T-helper 1 cell treated with Interleukin-12 subunit alpha and Interleukin-12 subunit beta and Interleukin-4 antibody, amounts not matched to agents 30 μg/mL and 1 μg/mL, for 36 hours (primary cell): Measurements from ENCODE around the gene MYCN.

Experiments used
- H3K27ac Mint-ChIP-seq: one replicate; pipeline ENCODE4 v1.8.0; 2021; ENCODE audit warnings: mild to moderate bottlenecking, mixed read lengths
- H3K27me3 Mint-ChIP-seq: one replicate; pipeline ENCODE4 v1.8.0; 2021; ENCODE audit warnings: low read depth, mixed read lengths
- H3K36me3 Mint-ChIP-seq: one replicate; pipeline ENCODE4 v1.8.0; 2021; ENCODE audit warnings: low read depth, mixed read lengths
- H3K4me1 Mint-ChIP-seq: one replicate; pipeline ENCODE4 v1.8.0; 2021; ENCODE audit warnings: low read depth, mixed read lengths
- H3K4me3 Mint-ChIP-seq: one replicate; pipeline ENCODE4 v1.8.0; 2021; ENCODE audit warnings: mild to moderate bottlenecking, moderate library complexity, mixed read lengths
- H3K9me3 Mint-ChIP-seq: one replicate; pipeline ENCODE4 v1.8.0; 2021; ENCODE audit warnings: mixed read lengths

MYCN gene

GRCh38 chr2:15963977-15964670 is 23.8 kb downstream of the MYCN start:
- no peaks in the 10 kb centered on the region for H3K36me3 Mint-ChIP-seq
- H3K27me3 Mint-ChIP-seq, result no peaks in the 10 kb centered on the region
- peaks cover 6% of the 10 kb centered on the region for H3K9me3 Mint-ChIP-seq
- peaks cover 14% of the 10 kb centered on the region for H3K4me1 Mint-ChIP-seq
- H3K27ac Mint-ChIP-seq, result no peak overlapping the region
- H3K4me3 Mint-ChIP-seq, result no peak overlapping the region

- H3K9me3 Mint-ChIP-seq, result peaks cover 6% of the 10 kb centered on the region
- H3K4me3 Mint-ChIP-seq, result no peak overlapping the region
- no peaks in the 10 kb centered on the region for H3K27me3 Mint-ChIP-seq
- peaks cover 14% of the 10 kb centered on the region for H3K4me1 Mint-ChIP-seq
- H3K36me3 Mint-ChIP-seq, result no peaks in the 10 kb centered on the region
- H3K27ac Mint-ChIP-seq, result no peak overlapping the region
Measured at GRCh38 chr2:15964936-15965563, 24.7 kb downstream of the MYCN start.

GRCh38 chr2:15965564-15966019 is 25.2 kb downstream of the MYCN start:
- Mint-ChIP-seq H3K4me3 (no peak overlapping the region), H3K36me3 (no peaks in the 10 kb centered on the region), H3K27me3 (peaks cover 3% of the 10 kb centered on the region), H3K27ac (no peak overlapping the region), H3K4me1 (peaks cover 14% of the 10 kb centered on the region), H3K9me3 (peaks cover 6% of the 10 kb centered on the region)

DNA sequence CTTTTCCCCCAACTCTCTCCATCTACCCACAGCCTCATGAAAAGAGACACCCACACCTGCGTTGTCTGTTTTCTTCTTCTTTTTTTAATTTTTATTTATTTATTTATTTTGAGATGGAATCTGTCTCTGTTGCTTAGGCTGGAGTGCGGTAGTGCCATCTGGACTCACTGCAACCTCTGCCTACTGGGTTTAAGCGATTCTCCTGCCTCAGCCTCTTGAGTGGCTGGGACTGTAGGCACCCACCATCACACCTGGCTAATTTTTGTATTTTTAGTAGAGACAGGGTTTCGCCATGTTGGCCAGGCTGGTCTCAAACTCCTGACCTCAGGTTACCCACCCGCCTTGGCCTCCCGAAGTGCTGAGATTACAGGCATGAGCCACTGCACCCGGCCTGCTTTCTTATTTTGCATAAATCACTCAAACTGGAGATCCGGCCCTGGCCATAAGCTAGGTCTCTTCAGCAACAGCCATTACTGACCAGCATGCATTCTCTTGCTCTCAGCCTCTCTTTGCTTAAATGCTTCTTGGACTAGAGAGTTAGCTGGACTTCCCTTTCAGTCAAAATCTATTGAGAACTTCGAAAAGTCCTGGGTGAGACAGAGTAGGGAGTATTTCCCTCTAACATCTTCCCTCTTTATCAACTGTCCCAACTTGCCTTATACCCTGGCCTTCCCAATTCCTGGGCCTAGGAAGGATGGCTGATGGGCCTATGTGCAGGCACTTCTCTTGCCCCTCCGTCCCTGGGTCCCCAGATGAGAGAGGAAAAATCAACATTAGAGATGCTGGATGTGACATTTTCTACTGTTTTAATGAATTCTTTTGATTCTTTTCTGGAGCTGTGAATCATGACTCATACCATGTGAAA is 27.3 kb downstream of the MYCN start:
- peaks cover 14% of the 10 kb centered on the region for H3K4me1 Mint-ChIP-seq
- H3K9me3 Mint-ChIP-seq, result no peaks in the 10 kb centered on the region
- H3K4me3 Mint-ChIP-seq, result no peak overlapping the region
- no peaks in the 10 kb centered on the region for H3K36me3 Mint-ChIP-seq
- H3K27me3 Mint-ChIP-seq, result peaks cover 6% of the 10 kb centered on the region
- no peak overlapping the region for H3K27ac Mint-ChIP-seq

GRCh38 chr2:15968280-15969178 is 28.2 kb downstream of the MYCN start:
- Mint-ChIP-seq H3K36me3 (no peaks in the 10 kb centered on the region), H3K4me1 (peaks cover 14% of the 10 kb centered on the region), H3K4me3 (no peak overlapping the region), H3K9me3 (no peaks in the 10 kb centered on the region), H3K27ac (no peak overlapping the region), H3K27me3 (peaks cover 6% of the 10 kb centered on the region)

DNA sequence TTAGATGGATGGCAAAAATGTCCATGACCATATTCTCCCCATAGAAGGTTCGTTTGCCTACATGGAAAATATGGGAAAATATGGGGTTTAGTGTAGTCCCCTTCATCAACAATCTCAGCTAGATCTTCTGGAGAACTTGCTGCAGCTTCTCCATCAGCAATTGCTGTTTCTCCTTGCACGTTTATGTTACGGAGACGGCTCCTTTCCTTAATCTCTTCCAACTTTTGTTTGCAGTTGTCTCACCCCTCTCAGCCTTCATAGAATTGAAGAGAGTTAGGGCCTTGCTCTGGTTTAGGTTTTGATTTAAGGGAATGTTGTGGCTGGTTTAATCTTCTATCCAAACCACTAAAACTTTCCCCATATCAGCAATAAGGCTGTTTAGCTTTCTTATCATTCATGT is 28.9 kb downstream of the MYCN start:
- Mint-ChIP-seq H3K4me1 (peaks cover 14% of the 10 kb centered on the region), H3K9me3 (no peaks in the 10 kb centered on the region), H3K4me3 (no peak overlapping the region), H3K36me3 (no peaks in the 10 kb centered on the region), H3K27ac (no peak overlapping the region), H3K27me3 (peaks cover 6% of the 10 kb centered on the region)

DNA sequence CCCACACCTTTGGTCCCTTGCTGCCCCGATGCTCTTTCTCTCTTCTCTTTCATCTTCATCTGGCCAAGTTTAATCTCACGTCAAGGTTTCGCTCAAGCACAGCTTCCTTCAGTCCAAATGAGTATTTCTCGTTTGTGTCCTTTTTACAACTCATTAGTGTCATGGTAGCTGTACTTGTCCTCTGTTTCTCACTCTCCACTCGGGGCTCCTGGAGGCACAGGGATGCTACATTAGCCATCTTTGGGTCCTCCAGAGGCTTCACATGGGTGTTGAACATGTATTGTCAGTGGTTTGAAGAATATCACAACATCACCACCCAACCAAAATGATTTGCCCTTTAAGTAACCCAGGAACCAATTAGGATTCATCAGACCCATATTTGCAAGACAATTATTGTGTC is 30.4 kb downstream of the MYCN start:
- H3K4me3 Mint-ChIP-seq, result no peak overlapping the region
- H3K4me1 Mint-ChIP-seq, result peaks cover 11% of the 10 kb centered on the region
- H3K27ac Mint-ChIP-seq, result no peak overlapping the region
- H3K36me3 Mint-ChIP-seq, result no peaks in the 10 kb centered on the region
- no peaks in the 10 kb centered on the region for H3K9me3 Mint-ChIP-seq
- peaks cover 6% of the 10 kb centered on the region for H3K27me3 Mint-ChIP-seq

DNA sequence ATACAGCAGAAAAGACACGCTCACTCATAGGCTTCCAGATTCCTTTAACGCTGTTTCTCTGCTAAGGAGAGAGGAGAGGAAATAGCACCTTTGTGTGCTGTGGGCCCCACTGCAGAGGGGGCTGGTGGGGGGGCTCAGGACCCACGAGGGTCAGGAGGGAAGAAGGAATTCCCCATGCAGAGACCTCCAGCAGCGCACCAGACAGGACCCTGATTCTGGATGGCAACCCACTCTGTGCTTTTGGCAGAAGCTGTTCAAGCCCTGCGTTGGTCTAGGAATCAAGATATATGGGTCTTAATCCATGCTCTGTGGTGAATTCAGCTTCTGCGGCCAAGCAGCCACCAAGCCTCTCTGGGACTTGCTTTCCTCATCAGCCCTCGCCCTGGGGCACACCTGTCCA is 31.0 kb downstream of the MYCN start:
- Mint-ChIP-seq H3K9me3 (no peaks in the 10 kb centered on the region), H3K4me1 (peaks cover 5% of the 10 kb centered on the region), H3K27me3 (peaks cover 6% of the 10 kb centered on the region), H3K4me3 (no peak overlapping the region), H3K27ac (no peak overlapping the region), H3K36me3 (no peaks in the 10 kb centered on the region)

GRCh38 chr2:15971831-15972522 is 31.6 kb downstream of the MYCN start:
- no peak overlapping the region for H3K27ac Mint-ChIP-seq
- peaks cover 6% of the 10 kb centered on the region for H3K27me3 Mint-ChIP-seq

GRCh38 chr2:15973481-15974401 is 33.4 kb downstream of the MYCN start:
- no peak overlapping the region for H3K27ac Mint-ChIP-seq
- H3K4me1 Mint-ChIP-seq, result no peaks in the 10 kb centered on the region
- H3K36me3 Mint-ChIP-seq, result no peaks in the 10 kb centered on the region
- no peak overlapping the region for H3K4me3 Mint-ChIP-seq
- H3K9me3 Mint-ChIP-seq, result no peaks in the 10 kb centered on the region
- peaks cover 6% of the 10 kb centered on the region for H3K27me3 Mint-ChIP-seq

More at GRCh38 chr2:15971831-15972522, 31.6 kb downstream of the MYCN start:
- Mint-ChIP-seq H3K4me3 (no peak overlapping the region), H3K4me1 (peaks cover 4% of the 10 kb centered on the region), H3K9me3 (no peaks in the 10 kb centered on the region), H3K36me3 (no peaks in the 10 kb centered on the region)

DNA sequence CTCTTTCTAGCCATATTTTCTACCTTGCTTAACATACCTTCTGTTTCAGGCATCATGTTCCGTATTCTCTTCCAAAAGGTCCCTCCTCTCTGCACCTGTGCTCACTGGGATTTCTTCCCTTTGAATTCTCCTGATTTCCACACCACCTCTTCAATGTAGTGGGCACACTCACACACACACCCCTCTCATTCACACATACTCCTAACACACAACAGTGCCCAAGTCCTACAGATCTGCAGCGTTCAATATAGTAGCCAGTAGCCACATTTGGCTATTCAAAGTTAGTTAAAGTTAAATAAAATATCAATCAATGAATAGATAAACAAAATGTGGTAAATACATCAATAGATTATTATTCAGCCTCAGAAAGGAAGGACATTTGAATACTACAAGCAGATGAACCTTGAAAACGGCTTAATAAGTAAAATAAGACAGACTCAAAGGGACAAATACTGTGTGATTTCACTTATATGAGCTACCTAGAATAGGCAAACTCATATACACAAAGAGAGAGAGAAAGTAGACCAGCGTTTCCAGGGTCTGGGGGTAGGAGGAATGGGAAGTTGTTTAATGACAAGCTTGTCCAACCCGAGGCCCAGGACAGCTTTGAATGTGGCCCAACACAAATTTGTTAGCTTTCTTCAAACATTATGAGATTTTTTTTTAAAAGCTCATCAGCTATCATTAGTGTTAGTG is 34.4 kb downstream of the MYCN start:
- Mint-ChIP-seq H3K4me1 (no peaks in the 10 kb centered on the region), H3K36me3 (no peaks in the 10 kb centered on the region), H3K9me3 (no peaks in the 10 kb centered on the region), H3K27ac (no peak overlapping the region), H3K4me3 (no peak overlapping the region), H3K27me3 (peaks cover 6% of the 10 kb centered on the region)

GRCh38 chr2:15975261-15975600 is 34.9 kb downstream of the MYCN start:
- Mint-ChIP-seq H3K4me1 (no peaks in the 10 kb centered on the region), H3K27me3 (peaks cover 6% of the 10 kb centered on the region), H3K4me3 (no peak overlapping the region), H3K9me3 (no peaks in the 10 kb centered on the region), H3K27ac (no peak overlapping the region), H3K36me3 (no peaks in the 10 kb centered on the region)
